ENCODE results near the gene RCBTB1. TPM values are rescaled to one million over a fixed set of nuclear protein-coding genes. Genes with fewer than 3 reads are reported as not detected.

RCBTB1 gene
- 16.2 and 16.6 TPM in 2 replicates for total RNA-seq

DNA sequence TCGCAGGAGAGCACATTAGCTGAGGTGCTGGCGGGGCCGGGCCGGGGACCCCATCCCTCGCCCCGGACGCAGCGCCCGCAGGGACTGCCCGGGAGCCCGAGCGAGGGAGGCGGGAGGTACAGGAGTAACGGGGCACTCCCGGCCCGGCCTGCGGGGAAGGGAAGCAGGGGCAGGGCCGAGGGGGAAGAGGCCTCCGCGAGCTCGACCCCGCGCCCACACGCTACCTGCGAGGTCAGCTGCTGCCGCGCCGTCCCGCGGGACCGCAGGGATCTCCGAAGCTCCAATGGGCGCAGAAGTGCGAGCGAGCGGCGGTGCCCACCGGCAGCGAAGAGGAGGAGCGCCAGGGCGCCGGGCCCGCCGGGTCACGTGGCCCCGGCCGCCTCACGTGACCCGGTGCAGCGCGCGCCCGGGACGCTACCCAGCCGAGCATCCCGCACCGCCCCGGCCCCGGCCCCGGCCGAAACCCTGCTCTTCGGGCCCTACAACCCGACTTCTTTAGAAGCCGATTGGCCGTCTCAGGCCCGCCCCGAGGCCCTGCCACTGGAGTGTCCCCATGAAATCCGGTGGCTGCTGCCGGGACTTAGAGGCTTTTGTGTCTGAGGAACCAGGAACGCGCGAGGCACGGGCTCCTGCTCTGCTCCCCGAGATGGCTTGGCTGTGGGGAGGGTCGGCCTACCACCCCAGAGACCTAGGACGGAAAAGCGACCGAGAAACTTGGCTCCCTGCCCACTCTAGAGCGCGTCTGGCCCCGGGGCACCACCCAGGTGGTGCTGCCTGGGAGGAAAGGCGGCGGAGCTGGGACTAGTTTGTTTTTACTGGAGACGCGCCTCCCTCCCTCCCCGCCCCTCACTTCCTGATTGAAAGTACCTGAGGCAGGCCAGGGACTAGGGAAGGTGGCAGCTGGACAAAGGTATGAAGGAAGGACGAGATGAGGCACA lies at the start of gene RCBTB1:
Gene RCBTB1, minus strand, starts transcription at position 339 of the 938 bp plus-strand sequence. CDS start 18,279 bp downstream, outside the sequence.

DNA sequence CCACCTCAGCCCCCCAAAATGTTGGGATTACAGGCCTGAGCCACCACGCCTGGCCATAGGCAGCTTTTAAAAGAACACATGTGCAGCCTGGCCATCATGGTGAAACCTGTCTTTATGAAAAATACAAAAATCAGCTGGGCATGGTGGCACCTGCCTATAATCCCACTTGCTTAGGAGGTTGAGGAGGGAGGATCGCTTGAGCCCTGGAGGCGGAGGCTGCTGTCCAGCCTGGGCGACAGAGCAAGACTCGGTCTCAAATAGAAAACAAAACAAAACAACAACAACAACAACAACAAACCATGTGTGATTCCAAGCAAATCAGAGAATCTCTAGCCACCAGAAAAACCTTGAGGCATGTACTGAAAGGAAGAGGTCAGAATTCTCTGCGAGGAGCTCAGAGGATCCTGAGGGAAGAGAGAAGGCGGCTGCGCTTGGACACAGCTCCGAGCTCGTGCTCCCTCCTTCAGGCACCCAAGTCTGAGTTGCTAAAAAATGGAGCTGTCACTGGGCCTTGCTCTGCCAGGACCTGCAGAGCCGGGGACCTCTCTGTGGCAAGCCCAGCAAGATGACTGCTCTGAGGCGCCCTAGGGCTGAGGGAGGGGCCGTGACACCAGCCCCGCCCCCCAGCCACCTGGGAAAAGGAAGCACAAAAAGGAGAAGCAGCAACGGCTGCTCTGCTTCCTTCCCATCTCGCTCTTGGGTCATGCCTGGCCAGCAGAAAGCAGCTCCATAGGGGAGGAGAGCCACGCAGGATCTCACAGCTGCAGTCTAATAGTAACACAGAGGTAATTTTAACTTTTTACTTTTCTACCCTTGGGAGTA lies 42.7 kb upstream of the RCBTB1 start, which contains the start of gene ARL11:
Gene ARL11, plus strand, starts transcription at position 677 of the 822 bp plus-strand sequence. CDS start 1,941 bp downstream, outside the sequence.

DNA sequence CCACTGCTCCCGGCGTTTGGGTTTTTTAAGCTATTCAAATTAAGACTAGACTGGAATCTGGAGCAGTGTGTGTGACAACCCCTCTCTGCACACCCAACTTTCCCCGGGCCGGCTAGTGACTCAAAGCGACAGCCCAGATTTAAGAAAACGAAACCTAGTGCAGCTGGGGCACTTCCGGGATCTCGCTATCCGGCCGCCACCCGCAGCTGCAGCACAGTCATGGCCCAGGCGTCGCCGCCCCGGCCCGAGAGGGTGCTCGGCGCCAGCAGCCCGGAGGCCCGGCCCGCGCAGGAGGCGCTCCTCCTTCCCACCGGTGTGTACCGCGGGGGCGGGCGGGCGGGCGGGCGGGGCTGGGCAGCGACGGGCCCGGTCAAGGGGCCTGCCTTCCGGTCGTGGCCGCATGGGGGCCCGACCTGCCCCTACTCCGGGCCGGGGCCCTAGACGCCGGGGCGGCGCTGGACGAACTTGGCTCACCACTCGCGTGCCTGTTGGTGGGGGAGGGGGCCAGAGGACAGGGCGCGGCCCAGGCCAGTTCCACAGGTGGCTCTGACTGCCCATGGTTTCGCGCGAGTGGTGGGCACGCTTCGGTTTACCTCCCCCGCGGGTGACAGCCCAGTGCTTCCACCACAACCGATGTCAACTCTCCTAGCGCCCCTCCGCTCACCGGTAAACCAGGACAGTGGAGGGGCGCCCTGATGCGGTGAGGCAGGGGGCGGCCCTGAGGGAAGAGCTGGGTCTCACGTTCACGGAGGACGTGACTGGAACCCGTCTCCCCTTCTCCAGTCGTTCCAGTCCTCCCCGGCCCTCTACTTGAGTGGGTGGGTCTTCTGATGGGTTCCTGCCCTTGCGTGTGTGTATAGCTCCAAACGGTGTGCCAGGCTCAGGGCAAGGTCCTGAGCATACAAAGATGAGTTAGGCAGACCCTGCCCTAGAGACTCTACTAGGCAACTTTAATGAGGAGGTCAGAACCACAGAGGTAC lies 89.3 kb downstream of the RCBTB1 start, which contains the start of gene PHF11:
Gene PHF11, plus strand, starts transcription at position 171 of the 980 bp plus-strand sequence. Its CDS starts 49 bp downstream, at position 220.

Other genes starting within 250 kb of the RCBTB1 start
- 5.6 and 6.6 TPM in 2 replicates for gene CAB39L, start 141.5 kb downstream of the RCBTB1 start, total RNA-seq
- 2.3 and 4.0 TPM in 2 replicates for gene SETDB2, start 141.3 kb downstream of the RCBTB1 start, total RNA-seq
- gene PHF11, start 89.6 kb downstream of the RCBTB1 start, total RNA-seq: 43.4 and 44.8 TPM in 2 replicates
- 0.27 and 0.89 TPM in 2 replicates for gene ARL11, start 42.9 kb upstream of the RCBTB1 start, total RNA-seq
- gene EBPL, start 105.9 kb upstream of the RCBTB1 start, total RNA-seq: 101 and 109 TPM in 2 replicates
- 32.6 and 34.0 TPM in 2 replicates for gene KPNA3, start 207.1 kb upstream of the RCBTB1 start, total RNA-seq